SJCRH30 (cell line): ENCODE data around the gene VCP. TPM values are rescaled to one million over a fixed set of nuclear protein-coding genes. Genes with fewer than 3 reads are reported as not detected.
A peak's percentile ranks its signal among the peaks of the same experiment; 100 is the strongest.

Source experiments
- DNase-seq, 2 experiments: peaks; one replicate each; pipeline ENCODE4 v3.0.0-alpha.2; 2015 to 2020
- H3K27ac ChIP-seq: fragments of 250-450 bp; sonication (Bioruptor Pico); 2 replicates; pipeline ENCODE4 v1.5.1; 2020; ENCODE audit warnings: mild to moderate bottlenecking, moderate library complexity
- H3K27me3 ChIP-seq: fragments of 250-450 bp; sonication (Bioruptor Pico); 2 replicates; pipeline ENCODE4 v1.5.1; 2020; ENCODE audit warnings: mild to moderate bottlenecking, moderate library complexity
- H3K36me3 ChIP-seq: fragments of 250-450 bp; sonication (Bioruptor Pico); 2 replicates; pipeline ENCODE4 v1.5.1; 2020; ENCODE audit warnings: mild to moderate bottlenecking, moderate library complexity
- H3K4me1 ChIP-seq: fragments of 250-450 bp; sonication (Bioruptor Pico); 2 replicates; pipeline ENCODE4 v1.5.1; 2020; ENCODE audit warnings: mild to moderate bottlenecking, moderate library complexity
- H3K4me3 ChIP-seq: fragments of 250-450 bp; sonication (Bioruptor Pico); 2 replicates; pipeline ENCODE4 v1.5.1; 2020; ENCODE audit warnings: mild to moderate bottlenecking, moderate library complexity
- H3K9me3 ChIP-seq: fragments of 250-450 bp; sonication (Bioruptor Pico); replicated peaks from 2 replicates; pipeline ENCODE4 v1.5.1; 2020; ENCODE audit warnings: mild to moderate bottlenecking, moderate library complexity
- total RNA-seq: library from RNA; depleted of rRNA; stranded (reverse); fragments of >200 nt; shearing (Covaris generic); gene quantifications from 2 replicates; pipeline ENCODE4 v1.2.3, GENCODE V29; 2014; rRNA removed

The VCP gene
- total RNA-seq = 219 and 225 TPM in 2 replicates

- Histone ChIP-seq H3K9me3 (no peaks in the 10 kb centered on the region), H3K4me1 (no peaks in the 10 kb centered on the region; the same call in 1 of the 2 replicates), H3K4me3 (peak within 1 kb of the TSS; percentile 80), H3K27ac (peak within 1 kb of the TSS; percentile 88), H3K36me3 (peaks cover 46% of the 10 kb centered on the region), H3K27me3 (no peaks in the 10 kb centered on the region)
- DNase-seq = peak; percentile 97 to 99
Measured at GRCh38 chr9:35072461-35073278, at the start of gene VCP. TSS of gene VCP (minus strand) at chr9:35072625. CDS start at chr9:35072353, 272 bp downstream.

DNA sequence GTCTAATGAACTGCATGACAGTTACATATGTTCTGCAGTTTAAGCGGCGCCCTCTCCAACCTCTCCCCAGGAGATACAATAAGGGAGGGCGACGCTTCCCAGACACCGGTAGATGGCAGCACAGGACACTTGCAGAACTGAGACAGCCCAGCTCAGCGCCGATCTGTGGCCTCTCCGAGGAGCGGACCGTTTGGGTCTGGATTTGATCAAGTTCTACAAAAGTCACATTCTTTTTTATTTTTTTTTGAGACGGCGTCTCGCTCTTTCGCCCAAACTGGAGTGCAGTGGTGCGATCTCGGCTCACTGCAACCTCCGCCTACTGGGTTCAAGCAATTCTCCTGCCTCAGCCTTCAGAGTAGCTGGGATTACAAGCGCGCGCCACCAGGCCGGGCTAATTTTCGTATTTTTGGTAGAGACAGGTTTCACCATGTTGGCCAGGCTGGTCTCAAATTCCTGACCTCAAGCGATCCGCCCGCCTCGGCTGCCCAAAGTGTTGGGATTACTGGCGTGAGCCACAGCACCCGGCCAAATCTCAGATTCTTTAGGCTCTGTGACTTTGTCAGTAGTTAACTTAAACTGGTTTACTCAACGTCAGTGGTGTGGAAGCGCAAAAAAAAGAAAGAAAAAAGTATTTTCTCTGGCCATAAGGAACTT is 44.6 kb upstream of the VCP start:
- Histone ChIP-seq H3K4me3 (peak overlapping the region; percentile 57), H3K4me1 (peaks cover 11% of the 10 kb centered on the region), H3K36me3 (no peaks in the 10 kb centered on the region), H3K27me3 (no peaks in the 10 kb centered on the region), H3K9me3 (no peaks in the 10 kb centered on the region), H3K27ac (no peak overlapping the region)
- peak; percentile 80 to 91 for DNase-seq

DNA sequence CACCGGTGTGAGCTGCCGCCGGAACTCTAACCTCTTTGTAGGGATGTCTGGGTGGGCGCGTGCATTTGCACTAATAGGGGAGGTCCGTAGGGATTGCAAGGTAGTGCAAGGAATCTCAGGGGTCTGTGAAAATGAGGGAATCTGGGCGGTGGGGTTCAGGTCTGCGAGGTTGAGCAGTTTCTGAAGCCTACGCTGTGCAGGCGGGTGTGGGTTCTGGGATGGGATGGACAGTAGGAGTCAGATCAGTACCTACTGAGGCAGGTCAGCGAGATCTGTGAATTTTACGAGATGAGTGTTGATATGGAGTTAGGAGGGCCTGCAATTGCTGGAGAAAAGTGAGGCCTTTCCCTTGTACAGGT is 44.1 kb upstream of the VCP start:
- Histone ChIP-seq H3K4me3 (peak overlapping the region; percentile 57), H3K27ac (no peak overlapping the region), H3K9me3 (no peaks in the 10 kb centered on the region), H3K4me1 (peaks cover 14% of the 10 kb centered on the region), H3K36me3 (no peaks in the 10 kb centered on the region), H3K27me3 (no peaks in the 10 kb centered on the region)
- no peak for DNase-seq

DNA sequence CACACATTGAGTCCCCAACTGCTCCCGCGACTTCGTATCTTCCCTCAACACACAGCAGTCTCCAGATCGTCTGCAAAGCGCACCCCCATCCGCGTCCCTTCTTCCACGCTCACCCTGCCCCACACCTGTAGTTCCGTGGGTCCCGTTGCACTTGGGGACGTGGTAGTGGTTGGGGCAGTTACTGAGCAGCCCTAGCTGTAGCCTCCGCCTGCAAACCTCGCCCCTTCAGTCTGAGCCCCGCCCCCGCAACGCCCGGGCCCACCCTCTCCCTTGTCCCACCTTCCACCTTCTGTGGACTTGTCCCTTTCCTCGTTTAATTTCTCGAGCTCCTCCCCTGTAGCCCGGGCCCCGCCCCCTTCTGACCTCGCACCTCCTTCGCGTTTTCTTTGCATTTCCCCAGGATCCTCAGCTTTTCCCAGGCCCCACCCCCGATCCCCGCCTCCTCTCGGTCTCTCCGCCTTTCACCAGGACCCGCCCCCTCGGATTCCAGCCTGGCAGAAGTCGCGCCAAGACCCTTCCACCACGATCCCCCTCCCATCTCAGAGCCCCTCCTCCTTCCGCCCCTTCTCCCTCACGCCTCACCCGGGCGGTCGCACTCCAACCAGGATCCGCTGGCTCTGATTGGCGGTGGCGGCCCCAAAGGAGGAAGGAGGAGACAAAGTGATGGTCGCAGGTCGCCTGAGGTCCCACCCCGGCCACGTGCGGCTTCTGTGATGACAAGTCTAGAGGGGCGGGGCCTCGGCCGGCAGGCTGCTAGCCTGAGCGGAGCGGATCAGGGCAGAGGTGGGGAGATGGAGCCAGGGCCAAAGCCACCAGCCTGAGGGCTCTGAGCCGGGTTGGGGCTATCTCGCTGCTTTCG is 43.5 kb upstream of the VCP start, which contains the start of gene ATOSB:
Gene ATOSB (minus strand): TSS at position 183 of the 859 bp plus-strand sequence. CDS start 7,588 bp downstream, outside the sequence.
- H3K27me3 ChIP-seq = no peaks in the 10 kb centered on the region
- DNase-seq = peak; percentile 96 to 97
- no peaks in the 10 kb centered on the region for H3K36me3 ChIP-seq
- no peaks in the 10 kb centered on the region for H3K9me3 ChIP-seq
- peaks cover 14% of the 10 kb centered on the region for H3K4me1 ChIP-seq
- H3K27ac ChIP-seq = peak within 1 kb of the TSS; percentile 71
- H3K4me3 ChIP-seq = peak within 1 kb of the TSS; percentile 57

GRCh38 chr9:35114840-35115628 is 42.6 kb upstream of the VCP start:
- Histone ChIP-seq H3K27ac (peak overlapping the region; percentile 71), H3K9me3 (no peaks in the 10 kb centered on the region), H3K4me3 (peak overlapping the region; percentile 57), H3K27me3 (no peaks in the 10 kb centered on the region), H3K36me3 (no peaks in the 10 kb centered on the region), H3K4me1 (peaks cover 14% of the 10 kb centered on the region)
- DNase-seq = peak; percentile 43 to 51

- H3K4me1 ChIP-seq = peaks cover 14% of the 10 kb centered on the region
- H3K27ac ChIP-seq = peak overlapping the region; percentile 71
- peak; percentile 92 to 94 for DNase-seq
- no peaks in the 10 kb centered on the region for H3K27me3 ChIP-seq
- no peaks in the 10 kb centered on the region for H3K9me3 ChIP-seq
- peak overlapping the region; percentile 57 for H3K4me3 ChIP-seq
- H3K36me3 ChIP-seq = no peaks in the 10 kb centered on the region
Measured at GRCh38 chr9:35114113-35114839, 41.9 kb upstream of the VCP start.

DNA sequence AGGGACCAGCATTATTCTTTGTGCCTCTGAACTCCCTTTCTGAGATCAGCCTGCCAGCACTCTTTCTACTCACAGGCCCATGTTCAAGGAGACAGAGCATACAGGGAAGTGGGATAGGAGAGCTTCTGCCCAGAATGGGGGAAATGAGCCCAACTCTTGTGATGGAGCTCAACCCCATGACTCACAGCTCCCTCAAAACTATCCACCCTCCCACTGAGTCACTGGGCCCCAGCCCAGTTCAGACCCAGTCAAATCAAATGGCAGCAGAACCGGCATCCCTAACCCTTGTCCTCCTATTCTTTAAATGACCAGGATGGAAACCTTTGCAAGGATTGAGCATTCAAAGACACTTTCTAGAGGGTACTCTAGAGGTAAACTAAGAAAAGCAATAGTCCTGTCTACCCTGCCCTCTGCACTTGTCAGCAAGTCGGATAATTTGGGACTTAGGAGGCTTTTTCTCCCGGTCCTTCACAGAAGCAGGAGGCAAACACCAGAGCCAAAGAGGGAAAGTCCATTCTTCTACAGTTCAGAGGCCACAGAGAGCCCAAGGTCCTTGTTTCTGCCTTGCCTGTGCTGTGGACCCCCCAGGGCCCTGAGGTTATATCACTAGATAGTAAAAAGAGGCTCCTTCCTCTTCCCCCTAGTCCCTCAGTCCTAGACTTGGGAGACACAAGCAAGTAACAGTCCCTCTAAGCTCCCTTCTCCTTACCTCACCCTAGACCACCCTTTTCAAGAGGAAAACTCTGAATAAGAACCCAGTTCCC is 40.0 kb upstream of the VCP start:
- H3K27me3 ChIP-seq = no peaks in the 10 kb centered on the region
- H3K36me3 ChIP-seq = no peaks in the 10 kb centered on the region
- H3K4me3 ChIP-seq = no peak overlapping the region
- peaks cover 14% of the 10 kb centered on the region for H3K4me1 ChIP-seq
- H3K9me3 ChIP-seq = no peaks in the 10 kb centered on the region
- DNase-seq = no peak
- no peak overlapping the region; the same call in 1 of the 2 replicates for H3K27ac ChIP-seq

GRCh38 chr9:35111001-35111933 is 38.8 kb upstream of the VCP start:
- peak; percentile 98 to 99 for DNase-seq
- no peaks in the 10 kb centered on the region for H3K27me3 ChIP-seq
- H3K36me3 ChIP-seq = no peaks in the 10 kb centered on the region
- H3K4me1 ChIP-seq = peaks cover 14% of the 10 kb centered on the region
- H3K4me3 ChIP-seq = peak overlapping the region; percentile 64
- no peaks in the 10 kb centered on the region for H3K9me3 ChIP-seq
- H3K27ac ChIP-seq = peak overlapping the region; percentile 37

- Histone ChIP-seq H3K27ac (no peak overlapping the region; the same call in 1 of the 2 replicates), H3K36me3 (no peaks in the 10 kb centered on the region), H3K4me1 (peaks cover 14% of the 10 kb centered on the region), H3K4me3 (peak overlapping the region; percentile 64), H3K27me3 (no peaks in the 10 kb centered on the region), H3K9me3 (no peaks in the 10 kb centered on the region)
- DNase-seq = peak; percentile 19 to 31
Measured at GRCh38 chr9:35110327-35110761, 37.9 kb upstream of the VCP start.

GRCh38 chr9:35108946-35109575 is 36.6 kb upstream of the VCP start:
- Histone ChIP-seq H3K4me1 (peaks cover 7% of the 10 kb centered on the region), H3K27ac (no peak overlapping the region), H3K36me3 (no peaks in the 10 kb centered on the region), H3K9me3 (no peaks in the 10 kb centered on the region), H3K4me3 (no peak overlapping the region), H3K27me3 (no peaks in the 10 kb centered on the region)
- no peak for DNase-seq

DNA sequence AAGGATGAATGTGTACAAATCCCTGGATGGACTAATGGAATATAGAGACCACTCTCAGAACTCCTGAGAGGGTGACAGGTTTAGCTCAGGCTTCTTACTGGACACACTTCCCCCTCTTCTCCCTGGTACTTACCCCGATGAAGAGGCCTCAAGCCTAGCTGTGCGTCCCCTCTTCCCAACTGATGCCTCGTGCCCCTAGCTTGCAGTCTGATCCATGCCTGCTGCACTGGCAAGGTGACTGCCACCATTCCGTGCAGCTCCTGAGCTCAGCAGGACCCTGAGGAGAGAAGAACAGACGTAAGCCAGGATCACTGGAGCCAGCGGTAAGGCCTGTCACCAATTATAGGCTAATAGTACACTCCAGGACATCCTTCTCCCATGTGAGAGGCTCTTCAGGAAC is 36.0 kb upstream of the VCP start:
- no peak overlapping the region for H3K4me3 ChIP-seq
- H3K27ac ChIP-seq = no peak overlapping the region
- no peak for DNase-seq
- H3K4me1 ChIP-seq = peaks cover 3% of the 10 kb centered on the region; the same call in 1 of the 2 replicates
- no peaks in the 10 kb centered on the region for H3K9me3 ChIP-seq
- no peaks in the 10 kb centered on the region for H3K27me3 ChIP-seq
- no peaks in the 10 kb centered on the region for H3K36me3 ChIP-seq
